Trophoblast cell (in vitro differentiated cells and primary cell): ENCODE measurements around the gene THRB.

ENCODE experiments used
- DNase-seq, 2 donors: peaks; one replicate each; pipeline ENCODE4 v3.0.0-alpha.2; 2016
- H2AFZ ChIP-seq: 2 replicates; pipeline ENCODE4 v1.6.1; 2013; ENCODE audit warnings: low read length, moderate library complexity, mild to moderate bottlenecking; ENCODE audit not compliant: insufficient read depth, poor library complexity
- H2AK5ac ChIP-seq: 2 replicates; pipeline ENCODE4 v1.6.1; 2013; ENCODE audit warnings: mild to moderate bottlenecking, low read length
- H2BK120ac ChIP-seq: 2 replicates; pipeline ENCODE4 v1.6.1; 2013; ENCODE audit warnings: low read length, mild to moderate bottlenecking, moderate library complexity; ENCODE audit not compliant: insufficient read depth, poor library complexity
- H2BK12ac ChIP-seq: 2 replicates; pipeline ENCODE4 v1.6.1; 2013; ENCODE audit warnings: mild to moderate bottlenecking, low read length, moderate library complexity
- H2BK5ac ChIP-seq: 2 replicates; pipeline ENCODE4 v1.6.1; 2013; ENCODE audit warnings: low read length, low read depth, moderate library complexity, mild to moderate bottlenecking; ENCODE audit not compliant: poor library complexity
- H3K14ac ChIP-seq: 2 replicates; pipeline ENCODE4 v1.6.1; 2013; ENCODE audit warnings: mild to moderate bottlenecking, low read length
- H3K18ac ChIP-seq: 2 replicates; pipeline ENCODE4 v1.6.1; 2013; ENCODE audit warnings: mild to moderate bottlenecking, low read length
- H3K23ac ChIP-seq: 2 replicates; pipeline ENCODE4 v1.6.1; 2013; ENCODE audit warnings: low read length
- H3K27ac ChIP-seq: 2 replicates; pipeline ENCODE4 v1.5.1; 2013; ENCODE audit warnings: low read depth, mild to moderate bottlenecking, inconsistent platforms, low read length, moderate library complexity
- H3K27me3 ChIP-seq: 2 replicates; pipeline ENCODE4 v1.6.1; 2013; ENCODE audit warnings: inconsistent platforms, mild to moderate bottlenecking, low read length, moderate library complexity; ENCODE audit not compliant: insufficient read depth
- H3K36me3 ChIP-seq, 2 experiments: 1 replicate in 1 of 2; 2 replicates in 1 of 2; pipeline ENCODE4 v1.6.1; 2013; ENCODE audit warnings: low read length in 2 of 2, mild to moderate bottlenecking in 2 of 2, moderate library complexity in 1 of 2; ENCODE audit not compliant: insufficient read depth in 2 of 2, control insufficient read depth in 1 of 2
- H3K4ac ChIP-seq: 2 replicates; pipeline ENCODE4 v1.6.1; 2013; ENCODE audit warnings: low read depth, mild to moderate bottlenecking, low read length, moderate library complexity
- H3K4me1 ChIP-seq, 2 experiments: 1 replicate in 1 of 2; 2 replicates in 1 of 2; pipeline ENCODE4 v1.6.1; 2013; ENCODE audit warnings: low read length in 2 of 2, mild to moderate bottlenecking in 2 of 2, moderate library complexity in 1 of 2; ENCODE audit not compliant: insufficient read depth in 2 of 2, control insufficient read depth in 1 of 2
- H3K4me2 ChIP-seq: 2 replicates; pipeline ENCODE4 v1.6.1; 2013; ENCODE audit warnings: inconsistent platforms, mild to moderate bottlenecking, low read length, moderate library complexity
- H3K4me3 ChIP-seq: 2 replicates; pipeline ENCODE4 v1.5.1; 2013; ENCODE audit warnings: mild to moderate bottlenecking, low read depth, low read length, inconsistent platforms
- H3K79me1 ChIP-seq: one replicate; pipeline ENCODE4 v1.6.1; 2013; ENCODE audit warnings: low read length
- H3K79me2 ChIP-seq: 2 replicates; pipeline ENCODE4 v1.6.1; 2013; ENCODE audit warnings: low read length, mild to moderate bottlenecking; ENCODE audit not compliant: control insufficient read depth, insufficient read depth, poor library complexity
- H3K9ac ChIP-seq: 2 replicates; pipeline ENCODE4 v1.6.1; 2013; ENCODE audit warnings: mild to moderate bottlenecking, low read length
- H3K9me3 ChIP-seq: 2 replicates; pipeline ENCODE4 v1.6.1; 2013; ENCODE audit warnings: low read depth, mild to moderate bottlenecking, control low read depth, inconsistent platforms, low read length; ENCODE audit not compliant: insufficient read depth
- H4K12ac ChIP-seq: 2 replicates; pipeline ENCODE4 v1.6.1; 2013; ENCODE audit warnings: low read depth, mild to moderate bottlenecking, low read length, moderate library complexity
- H4K8ac ChIP-seq: 2 replicates; pipeline ENCODE4 v1.6.1; 2013; ENCODE audit warnings: low read depth, mild to moderate bottlenecking, low read length, moderate library complexity
- H4K91ac ChIP-seq: one replicate; pipeline ENCODE4 v1.6.1; 2013; ENCODE audit warnings: low read depth, mild to moderate bottlenecking, low read length, moderate library complexity
- WGBS: extraction: QIAGEN DNeasy Blood & Tissue Kit; methylation state at CpG from one replicate; pipeline ENCODE4 v1.1.7; 2013; ENCODE audit warnings: missing lambda C conversion rate; ENCODE audit not compliant: insufficient read length, insufficient coverage; ENCODE audit errors: extremely low coverage; 5-methylcytosine and 5-hydroxymethylcytosine counted together

Gene THRB

GRCh38 chr3:24157106-24157505 lies 337.5 kb downstream of the THRB start:
- no CpG with 5 or more reads among the region's 4 CpGs for WGBS
- peak overlapping the region; percentile 82 for H2BK120ac ChIP-seq

GRCh38 chr3:24156466-24156865 lies 338.2 kb downstream of the THRB start:
- Histone ChIP-seq H2AFZ (no peak overlapping the region), H3K9ac (no peak overlapping the region), H3K4ac (no peak overlapping the region), H2BK12ac (no peak overlapping the region), H3K27me3 (no peaks in the 10 kb centered on the region), H4K12ac (no peak overlapping the region), H3K4me2 (peak overlapping the region; percentile 12), H3K79me2 (peaks cover 2% of the 10 kb centered on the region), H2BK5ac (no peak overlapping the region), H3K27ac (peak overlapping the region; percentile 66), H3K14ac (no peak overlapping the region), H3K18ac (no peak overlapping the region), H3K23ac (no peak overlapping the region), H4K91ac (no peak overlapping the region), H3K9me3 (no peaks in the 10 kb centered on the region), H3K36me3 (peaks cover 2 to 3% of the 10 kb centered on the region in 2 experiments), H3K4me3 (no peak overlapping the region), H4K8ac (no peak overlapping the region), H3K79me1 (peaks cover 23% of the 10 kb centered on the region), H2BK120ac (no peak overlapping the region), H2AK5ac (no peak overlapping the region), H3K4me1 (peaks cover 13 to 17% of the 10 kb centered on the region in 2 experiments)
- DNase-seq: peak; percentile 75 to 86
- no CpG with 5 or more reads among the region's 2 CpGs for WGBS

More at GRCh38 chr3:24157106-24157505, 337.5 kb downstream of the THRB start:
- Histone ChIP-seq H2AFZ (peak overlapping the region; percentile 0), H3K9me3 (no peaks in the 10 kb centered on the region), H3K79me1 (peaks cover 25% of the 10 kb centered on the region), H3K23ac (no peak overlapping the region), H3K9ac (no peak overlapping the region), H3K4me3 (no peak overlapping the region), H2BK5ac (peak overlapping the region; percentile 78), H4K8ac (peak overlapping the region; percentile 54), H3K79me2 (peaks cover 2% of the 10 kb centered on the region), H3K4ac (peak overlapping the region; percentile 76), H4K12ac (no peak overlapping the region), H3K27ac (peak overlapping the region; percentile 44), H3K4me2 (no peak overlapping the region), H3K27me3 (no peaks in the 10 kb centered on the region), H3K36me3 (peaks cover 2 to 3% of the 10 kb centered on the region in 2 experiments), H4K91ac (peak overlapping the region; percentile 85), H3K4me1 (peaks cover 13 to 15% of the 10 kb centered on the region in 2 experiments), H2AK5ac (peak overlapping the region; percentile 97), H3K18ac (peak overlapping the region; percentile 69), H2BK12ac (peak overlapping the region; percentile 83), H3K14ac (peak overlapping the region; percentile 71)
- DNase-seq: no peak

- Histone ChIP-seq H2AFZ (no peak overlapping the region), H4K8ac (no peak overlapping the region), H3K9me3 (no peaks in the 10 kb centered on the region), H4K91ac (no peak overlapping the region), H2AK5ac (no peak overlapping the region), H3K14ac (no peak overlapping the region), H3K36me3 (peaks cover 2 to 3% of the 10 kb centered on the region in 2 experiments), H3K79me2 (peaks cover 2% of the 10 kb centered on the region), H3K9ac (no peak overlapping the region), H2BK120ac (no peak overlapping the region), H3K27ac (no peak overlapping the region), H3K4ac (no peak overlapping the region), H2BK12ac (no peak overlapping the region), H3K4me1 (peaks cover 9 to 12% of the 10 kb centered on the region in 2 experiments), H4K12ac (no peak overlapping the region), H3K79me1 (peaks cover 22% of the 10 kb centered on the region), H3K4me2 (no peak overlapping the region), H2BK5ac (no peak overlapping the region), H3K27me3 (no peaks in the 10 kb centered on the region), H3K23ac (no peak overlapping the region), H3K4me3 (no peak overlapping the region), H3K18ac (no peak overlapping the region)
- peak in 1 of 2 donors; percentile 47 for DNase-seq
Measured at GRCh38 chr3:24155276-24155675, 339.4 kb downstream of the THRB start.

- DNase-seq: peak; percentile 87 to 89
- Histone ChIP-seq H3K79me1 (peaks cover 20% of the 10 kb centered on the region), H3K27ac (no peak overlapping the region), H4K91ac (no peak overlapping the region), H3K9ac (no peak overlapping the region), H3K4me3 (no peak overlapping the region), H3K23ac (no peak overlapping the region), H2AK5ac (no peak overlapping the region), H3K36me3 (peaks cover 0 to 2% of the 10 kb centered on the region in 2 experiments), H3K4me2 (no peak overlapping the region), H3K27me3 (no peaks in the 10 kb centered on the region), H3K79me2 (peaks cover 2% of the 10 kb centered on the region), H3K4me1 (peaks cover 9 to 10% of the 10 kb centered on the region in 2 experiments), H4K12ac (no peak overlapping the region), H3K18ac (peak overlapping the region; percentile 74), H3K14ac (peak overlapping the region; percentile 66), H2BK120ac (no peak overlapping the region), H2BK5ac (peak overlapping the region; percentile 63), H2BK12ac (no peak overlapping the region), H3K9me3 (no peaks in the 10 kb centered on the region), H3K4ac (no peak overlapping the region), H4K8ac (peak overlapping the region; percentile 61), H2AFZ (no peak overlapping the region)
- WGBS: no CpG with 5 or more reads among the region's 1 CpG
Measured at GRCh38 chr3:24154781-24155180, 339.9 kb downstream of the THRB start.
